HG03095 (cell line): ENCODE results near the gene RALB.
"Not testable (repeated sequence)": the region's sequence is repeated elsewhere in the genome, so short reads cannot be mapped to it uniquely, and the experiment has no call there.

Experiments used
- ATAC-seq: cut with Tn5 transposase; IDR thresholded peaks from one replicate; pipeline ENCODE4 v1.9.1; 2021; ENCODE audit warnings: moderate library complexity; ENCODE audit not compliant: unreplicated experiment

Gene RALB

GRCh38 chr2:120224735-120225548 is 27.7 kb upstream of the RALB start:
- no peak for ATAC-seq

GRCh38 chr2:120225549-120226065 is 27.0 kb upstream of the RALB start:
- ATAC-seq: no peak

GRCh38 chr2:120226316-120226715 is 26.3 kb upstream of the RALB start:
- no peak for ATAC-seq

- no peak for ATAC-seq
These were observed 25.3 kb upstream of the RALB start for GRCh38 chr2:120227111-120227991.

GRCh38 chr2:120228503-120228902 is 24.1 kb upstream of the RALB start:
- ATAC-seq: no peak

GRCh38 chr2:120229341-120229740 is 23.3 kb upstream of the RALB start:
- no peak for ATAC-seq

- no peak for ATAC-seq
These were observed 21.9 kb upstream of the RALB start for GRCh38 chr2:120230515-120231471.

- no peak for ATAC-seq
These were observed 21.1 kb upstream of the RALB start for GRCh38 chr2:120231564-120231973.

- peak; percentile 79 for ATAC-seq
These were observed 20.5 kb upstream of the RALB start for GRCh38 chr2:120231974-120232635.

- ATAC-seq: no peak
These were observed 19.4 kb upstream of the RALB start for GRCh38 chr2:120233292-120233691.

- ATAC-seq: not testable (repeated sequence)
These were observed 17.5 kb upstream of the RALB start for GRCh38 chr2:120235158-120235557.

GRCh38 chr2:120235681-120236080 is 17.0 kb upstream of the RALB start:
- no peak for ATAC-seq

- no peak for ATAC-seq
These were observed 16.3 kb upstream of the RALB start for GRCh38 chr2:120236316-120236715.

- no peak for ATAC-seq
These were observed 15.9 kb upstream of the RALB start for GRCh38 chr2:120236791-120237190.

- ATAC-seq: no peak
These were observed 15.2 kb upstream of the RALB start for GRCh38 chr2:120237491-120237902.

GRCh38 chr2:120238728-120239487 is 13.7 kb upstream of the RALB start:
- ATAC-seq: no peak

- ATAC-seq: no peak
These were observed 13.0 kb upstream of the RALB start for GRCh38 chr2:120239488-120240287.

GRCh38 chr2:120240901-120241429 is 11.7 kb upstream of the RALB start:
- ATAC-seq: no peak
